Stimulated activated CD8-positive, alpha-beta memory T cell treated with anti-CD3 and anti-CD28 coated beads, Interleukin-7, amount 100 ng/mL, for 4 hours (primary cell): Measurements from ENCODE around the gene TSPAN2.

Experiments
- DNase-seq, 2 donors: peaks; one replicate each; pipeline ENCODE4 v3.0.0-alpha.2; 2020; ENCODE audit warnings: low read depth in 2 of 2

TSPAN2 gene

DNA sequence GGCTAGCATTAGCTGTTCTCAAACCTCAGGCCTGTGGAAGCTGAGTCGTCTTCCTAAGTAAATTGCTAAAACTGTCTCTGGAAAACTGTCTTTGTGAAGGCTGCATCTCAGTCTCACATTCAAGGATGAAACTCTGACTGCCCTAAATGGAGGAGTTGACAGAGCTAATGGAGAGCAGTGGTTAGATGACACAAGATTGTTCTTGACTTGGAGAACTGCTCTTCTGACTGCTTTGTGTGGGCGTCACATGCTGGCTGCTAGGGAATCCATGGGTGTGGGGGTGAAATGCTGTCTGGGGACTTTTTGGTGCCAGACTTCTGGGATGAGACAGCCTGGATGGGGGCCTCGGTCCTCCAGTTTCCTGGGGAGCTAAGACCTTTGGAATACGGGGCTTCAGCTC is 24.5 kb upstream of the TSPAN2 start:
- DNase-seq = no peak

DNA sequence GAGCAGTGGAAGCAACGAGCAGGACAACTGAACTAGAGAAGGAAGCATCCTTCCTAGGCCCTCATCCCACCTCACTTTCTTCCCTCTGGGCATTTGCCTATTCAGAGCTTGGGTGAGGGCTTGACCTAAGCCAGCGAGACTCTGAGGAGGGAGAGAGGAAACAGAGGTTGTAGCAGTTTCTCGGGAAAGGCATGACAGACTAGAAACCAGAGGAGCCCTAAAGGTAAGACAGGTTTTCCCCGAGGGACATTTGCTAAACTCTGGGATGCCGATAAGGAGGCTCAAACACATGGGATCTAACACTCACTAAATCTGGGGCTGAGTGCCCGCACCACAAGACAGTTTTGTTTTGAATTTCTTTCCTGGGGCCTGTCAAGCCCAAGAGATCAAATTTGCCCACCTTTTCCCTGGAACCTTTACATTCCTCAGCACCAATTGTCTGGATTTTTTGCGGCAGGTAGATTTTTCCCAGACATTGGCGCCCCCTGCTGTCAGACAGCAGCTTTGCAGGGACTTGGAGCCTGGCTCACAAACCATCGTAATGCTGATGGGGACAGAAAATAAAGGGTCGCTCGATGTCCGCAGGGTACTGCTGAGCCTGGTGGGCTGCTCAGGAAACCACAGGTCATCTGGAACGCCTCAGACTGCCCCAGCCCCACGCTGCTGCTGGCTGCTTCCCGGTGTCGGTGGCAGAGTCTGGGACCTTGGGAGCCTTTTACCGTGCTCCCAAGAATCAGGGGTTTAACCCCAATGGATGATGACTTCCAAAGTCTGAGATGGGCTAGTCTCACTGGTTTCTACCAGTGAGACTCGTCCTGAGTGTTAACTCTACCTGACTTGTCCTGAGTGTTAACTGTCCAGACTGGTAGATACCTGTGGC is 23.4 kb upstream of the TSPAN2 start:
- peak; percentile 17 to 20 for DNase-seq

DNA sequence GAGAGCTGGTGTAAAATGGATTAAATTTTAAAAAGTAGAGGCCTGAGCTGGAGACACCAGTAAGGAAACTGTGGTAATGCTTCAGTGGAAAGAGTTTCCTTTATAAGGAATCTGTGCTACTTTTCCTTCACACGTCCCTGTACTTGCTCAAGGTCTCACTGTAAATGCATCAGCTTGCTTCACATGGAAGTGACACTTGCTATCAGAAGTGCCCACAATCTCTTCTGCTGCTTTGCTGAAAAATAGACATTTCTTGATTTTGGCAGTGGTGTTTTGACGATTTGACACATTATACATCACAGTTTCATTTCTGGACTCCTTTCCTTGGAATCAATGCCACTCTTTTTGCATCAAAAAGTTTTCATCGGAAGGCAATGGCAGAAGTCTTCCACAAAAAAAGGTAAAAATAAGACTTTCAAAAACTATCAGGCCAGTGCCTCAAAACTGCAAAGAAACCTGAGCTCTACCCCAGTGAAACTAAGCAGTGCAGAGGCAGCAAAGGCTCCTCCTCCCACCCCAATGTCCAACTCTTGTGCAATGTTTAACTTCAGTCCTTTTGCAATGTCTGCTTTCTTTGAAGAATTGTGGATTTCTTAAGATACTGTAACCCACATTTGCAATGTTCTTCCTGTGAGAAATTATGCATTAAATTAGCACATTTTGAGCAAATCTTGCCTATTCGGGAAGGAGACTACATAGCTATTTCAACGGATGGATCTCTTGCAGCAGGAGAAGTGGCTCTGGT is 18.4 kb upstream of the TSPAN2 start:
- no peak for DNase-seq

DNA sequence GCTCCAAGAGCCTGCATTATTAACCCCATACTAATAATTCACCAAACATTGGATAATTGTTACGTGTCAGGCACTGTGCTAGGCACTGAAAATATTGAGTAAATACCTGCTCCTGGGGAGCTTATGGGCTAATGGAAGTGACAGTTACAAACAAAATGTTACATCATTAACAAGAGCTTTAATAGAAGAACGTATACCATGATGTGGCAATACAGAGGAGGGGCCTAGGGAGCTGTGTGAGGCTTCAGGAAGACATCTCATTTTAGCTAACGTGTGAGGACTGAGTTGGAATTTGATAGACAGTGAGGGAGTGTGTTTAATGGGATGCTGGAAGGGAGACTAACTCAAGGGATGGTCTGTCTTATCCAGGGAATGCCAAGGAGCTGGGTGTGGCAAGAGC is 16.5 kb upstream of the TSPAN2 start:
- DNase-seq = no peak

DNA sequence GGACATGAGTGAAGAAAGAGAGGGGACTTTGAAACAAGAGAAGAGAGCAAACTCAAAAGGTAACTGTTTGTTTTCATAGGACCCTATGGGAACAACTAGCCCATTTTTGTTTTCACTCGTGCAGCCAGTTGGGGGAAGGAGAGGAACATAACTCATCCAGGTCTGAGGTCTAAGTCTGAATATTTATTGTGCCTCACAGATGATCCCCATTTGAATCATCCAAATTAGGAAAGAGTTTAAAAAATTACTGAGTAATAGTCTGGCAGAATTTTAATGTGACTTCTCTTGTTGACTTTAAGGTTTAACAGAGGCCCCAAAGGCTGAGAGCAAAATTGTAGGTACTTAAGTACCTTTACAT is 10.4 kb upstream of the TSPAN2 start:
- DNase-seq = no peak

DNA sequence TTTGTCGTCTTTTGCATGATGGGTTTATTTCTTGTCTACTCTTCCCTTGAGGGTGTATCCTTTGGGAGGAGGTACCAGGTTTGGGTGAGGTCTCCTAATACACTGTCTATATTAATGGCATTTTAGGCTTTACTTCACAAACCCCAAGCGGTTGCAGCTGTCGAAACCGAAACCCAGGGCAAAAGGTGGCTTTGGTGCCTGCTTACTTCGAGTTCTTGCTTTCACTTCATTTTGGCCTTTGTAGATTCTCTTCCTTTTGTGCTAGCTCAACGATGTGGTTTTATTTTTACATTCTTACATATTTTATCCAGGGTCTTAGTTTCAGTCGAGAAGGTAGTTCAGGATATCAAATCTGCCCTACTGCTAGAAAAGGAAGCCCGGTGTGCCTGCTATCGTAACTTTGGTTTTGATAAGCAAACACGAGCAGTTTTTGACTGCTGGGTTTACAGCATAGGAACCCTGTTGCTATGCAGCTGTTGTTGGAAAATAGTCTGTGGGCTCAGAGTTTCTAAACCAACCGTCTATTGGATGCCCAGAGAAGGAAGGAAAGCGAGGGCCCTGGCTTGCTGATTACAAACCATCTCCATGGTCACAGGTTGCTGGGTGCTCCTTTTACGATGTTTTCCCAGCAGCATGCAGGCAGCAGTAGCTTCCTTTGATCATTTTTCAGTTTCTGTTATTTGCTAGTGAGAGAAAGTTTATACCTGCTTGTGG is 9.8 kb upstream of the TSPAN2 start:
- DNase-seq = peak; percentile 51

DNA sequence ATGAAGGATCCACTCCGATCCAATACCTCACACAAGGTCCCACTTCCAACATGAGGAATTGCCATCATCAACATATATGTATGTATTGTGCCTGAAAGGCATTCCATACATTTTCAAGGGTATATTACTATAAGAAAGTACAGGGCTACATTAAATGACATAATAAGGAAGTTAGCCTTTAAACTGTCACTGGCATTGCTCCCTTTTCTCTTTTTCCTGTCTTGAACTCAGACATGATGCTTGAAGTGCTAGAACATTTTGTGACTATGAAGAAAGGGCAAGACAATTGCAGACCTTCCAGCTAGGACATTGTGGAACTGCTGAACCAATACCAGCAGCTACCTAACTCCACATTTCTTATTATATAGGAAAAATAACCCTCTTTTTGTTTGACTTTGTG is 2.9 kb upstream of the TSPAN2 start:
- no peak for DNase-seq

DNA sequence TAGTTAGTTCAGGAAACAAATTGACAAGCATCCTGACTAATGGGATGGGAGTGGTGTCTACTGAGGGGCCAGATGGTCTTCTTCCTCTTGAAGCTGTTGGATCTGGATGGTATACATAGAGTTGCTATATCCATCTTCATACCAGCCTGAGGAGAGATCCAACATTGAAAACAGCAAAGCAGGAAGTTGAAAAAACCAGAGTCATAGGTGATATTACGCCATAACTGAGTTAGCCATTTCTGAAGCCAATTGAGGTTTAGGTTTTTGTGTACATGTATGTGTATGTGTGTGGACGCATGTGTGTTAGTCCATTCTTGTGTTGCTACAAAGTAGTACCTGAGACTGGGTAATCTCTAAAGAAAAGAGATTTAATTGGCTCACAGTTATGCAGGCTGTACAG is 2.3 kb upstream of the TSPAN2 start:
- no peak for DNase-seq

DNA sequence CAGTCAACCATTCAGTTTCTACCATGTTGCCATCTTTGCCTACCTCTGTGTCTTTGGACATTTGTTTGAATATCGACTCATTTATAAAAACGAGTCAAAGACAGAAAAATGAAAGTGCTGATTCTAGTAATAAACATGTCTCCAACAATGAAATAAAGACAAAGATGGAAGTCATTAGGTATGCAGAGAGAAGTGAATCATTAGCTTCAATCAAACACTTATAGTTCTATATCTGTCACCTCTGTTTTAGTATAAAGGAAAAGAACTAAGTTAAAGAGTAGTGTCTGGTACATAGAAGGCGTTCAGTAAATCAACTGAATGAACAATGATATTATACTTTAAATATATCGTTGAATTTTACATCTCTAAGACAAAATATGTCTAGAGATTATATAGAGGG is 1.7 kb upstream of the TSPAN2 start:
- DNase-seq = no peak

DNA sequence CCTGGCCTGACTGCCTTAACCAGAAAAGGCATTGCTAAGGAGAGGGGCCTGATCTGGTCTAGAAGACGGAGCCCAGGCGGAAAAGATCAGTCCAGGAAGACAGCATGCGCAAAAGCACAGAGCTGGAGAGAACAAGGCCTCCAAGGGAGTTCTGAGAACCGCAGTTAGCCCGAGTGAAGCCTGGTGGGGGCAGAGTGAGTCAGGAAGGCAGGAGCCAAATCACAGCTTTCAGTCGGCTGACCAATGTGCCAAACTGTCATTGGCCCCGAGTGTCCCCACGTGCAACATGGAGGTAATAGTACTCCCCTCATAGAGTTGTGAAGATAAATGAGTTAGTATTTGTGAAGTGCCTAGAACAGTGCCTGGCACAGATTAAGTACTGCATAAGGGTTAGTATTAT is 1.2 kb upstream of the TSPAN2 start:
- no peak for DNase-seq

DNA sequence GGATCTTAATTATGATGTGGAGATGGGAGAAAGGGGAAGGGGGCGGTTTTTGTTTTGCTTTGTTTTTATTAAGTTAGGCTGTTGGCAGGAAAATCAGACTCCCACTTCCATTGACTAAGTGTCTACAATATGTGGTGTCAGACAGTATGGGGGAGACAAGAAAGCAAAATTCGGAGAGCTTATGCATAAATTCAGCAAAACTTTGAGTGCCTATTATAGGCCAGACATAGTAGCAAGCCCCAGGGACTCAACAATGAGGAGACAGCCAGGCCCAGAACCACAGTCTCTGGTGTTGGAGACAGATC is 835 bp upstream of the TSPAN2 start:
- DNase-seq = no peak

DNA sequence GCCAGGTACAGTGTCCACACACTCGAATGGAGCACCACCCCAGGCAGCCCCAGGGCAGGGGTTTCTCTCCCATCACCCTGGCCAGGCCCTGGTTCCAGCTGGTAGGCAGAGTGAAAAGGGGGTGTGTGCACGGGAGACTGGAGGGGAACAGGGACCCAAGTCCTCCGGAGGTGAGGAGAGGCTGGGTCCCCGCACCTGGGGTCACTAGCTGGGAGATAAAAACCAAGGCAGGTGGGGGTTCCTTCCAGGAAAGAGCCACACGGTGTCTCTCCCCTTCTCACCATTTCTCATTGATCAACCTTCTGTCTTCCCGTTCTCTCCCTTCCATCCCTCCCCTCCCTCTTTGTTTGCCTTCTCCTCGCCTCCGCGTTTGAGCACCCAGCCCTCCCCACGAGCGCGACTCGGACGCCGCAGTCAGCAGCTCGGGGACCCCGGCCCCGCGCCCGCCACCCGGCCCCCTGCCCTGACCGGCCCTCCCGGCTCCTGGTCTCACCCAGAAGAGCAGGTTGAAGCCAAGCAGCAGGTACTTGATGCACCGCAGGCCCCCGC is 358 bp downstream of the TSPAN2 start:
- DNase-seq = no peak

DNA sequence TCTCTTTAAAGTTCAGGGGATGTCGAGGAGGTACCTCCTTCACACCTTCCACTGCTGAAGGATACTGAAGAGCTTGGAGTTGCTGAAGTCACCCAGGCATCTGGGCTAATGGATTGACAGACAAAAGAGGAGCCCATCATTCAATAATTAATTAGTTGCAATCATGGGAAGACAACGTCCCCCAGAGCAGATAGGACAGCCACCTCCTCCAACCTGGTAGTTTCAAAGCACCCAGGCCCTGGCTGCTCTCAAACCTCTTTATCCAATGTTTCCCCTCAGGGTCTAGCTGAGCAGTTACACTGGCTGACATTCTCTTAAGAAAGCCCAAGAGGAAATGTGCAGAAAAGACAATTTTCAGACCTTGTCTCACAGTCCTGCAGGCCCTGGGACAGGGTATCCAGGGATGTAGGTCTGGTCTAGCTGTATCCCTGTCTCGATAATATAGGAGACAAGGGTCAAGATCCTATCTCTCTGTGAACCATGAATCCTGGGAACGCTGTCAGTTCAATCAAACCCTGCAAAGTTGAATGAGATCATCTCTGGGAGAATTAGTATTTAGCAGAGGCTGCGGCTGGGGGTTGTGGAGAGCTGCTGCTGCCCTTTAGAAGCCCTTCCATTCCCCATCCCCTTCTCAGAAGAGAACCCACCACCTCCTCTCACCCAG is 1.1 kb downstream of the TSPAN2 start:
- DNase-seq = no peak

DNA sequence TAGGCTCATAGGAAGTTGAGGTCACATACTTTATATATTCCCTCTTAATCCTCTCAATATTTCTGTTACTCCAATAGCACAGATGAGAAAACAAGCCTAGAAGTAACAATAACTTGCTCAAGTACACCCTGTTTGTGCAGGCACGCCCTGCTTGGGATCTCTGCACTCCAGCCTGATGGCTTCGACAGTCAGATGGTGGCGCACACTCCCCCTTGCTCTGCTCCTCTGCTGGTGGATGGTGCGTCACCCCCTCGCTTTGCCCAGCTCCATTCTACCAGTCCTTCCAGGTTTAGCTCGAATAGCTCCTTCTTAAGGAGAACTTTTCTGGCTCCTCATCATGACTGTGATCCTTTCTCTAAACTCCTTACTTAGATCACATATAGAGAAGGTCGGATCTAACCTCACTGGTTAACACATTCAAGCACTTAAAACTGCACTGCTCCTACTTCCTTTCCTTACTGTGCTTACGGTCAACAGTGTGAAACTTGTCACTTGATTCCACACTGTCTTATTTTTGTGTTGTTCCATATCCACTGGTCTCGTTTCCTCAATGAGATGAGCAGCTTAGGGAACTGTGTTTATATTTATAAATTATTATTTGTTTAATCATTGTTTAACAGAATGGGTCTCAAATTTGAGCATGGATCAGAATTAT is 3.0 kb downstream of the TSPAN2 start:
- no peak for DNase-seq

DNA sequence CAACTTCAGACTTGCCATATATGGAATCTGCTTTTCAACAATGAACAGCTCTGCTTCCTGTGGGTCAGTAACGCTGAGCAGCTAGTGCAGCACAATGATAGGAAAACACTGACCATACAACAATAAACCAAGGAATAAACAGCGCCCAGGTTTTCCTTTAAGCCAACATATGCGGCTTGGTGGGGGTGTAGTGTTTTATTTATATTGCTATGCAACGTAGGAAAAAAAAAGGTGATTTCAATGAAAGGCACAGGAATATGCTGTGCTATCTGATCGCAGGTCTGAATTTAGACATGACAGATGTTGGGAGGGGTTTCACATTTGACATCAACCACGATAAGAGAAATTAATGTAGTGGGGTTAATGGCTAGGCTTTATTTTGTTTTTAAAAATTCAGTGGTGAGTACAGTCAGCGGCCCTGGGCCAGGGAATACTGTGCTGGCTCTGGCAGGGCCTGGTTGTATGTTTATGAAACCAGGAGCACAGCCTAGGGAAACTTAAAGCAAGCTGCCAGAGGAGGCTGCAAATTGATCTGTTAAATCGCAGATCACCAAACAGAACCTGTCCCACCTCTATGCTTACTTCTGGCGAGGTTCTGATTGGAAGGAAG is 4.3 kb downstream of the TSPAN2 start:
- no peak for DNase-seq

DNA sequence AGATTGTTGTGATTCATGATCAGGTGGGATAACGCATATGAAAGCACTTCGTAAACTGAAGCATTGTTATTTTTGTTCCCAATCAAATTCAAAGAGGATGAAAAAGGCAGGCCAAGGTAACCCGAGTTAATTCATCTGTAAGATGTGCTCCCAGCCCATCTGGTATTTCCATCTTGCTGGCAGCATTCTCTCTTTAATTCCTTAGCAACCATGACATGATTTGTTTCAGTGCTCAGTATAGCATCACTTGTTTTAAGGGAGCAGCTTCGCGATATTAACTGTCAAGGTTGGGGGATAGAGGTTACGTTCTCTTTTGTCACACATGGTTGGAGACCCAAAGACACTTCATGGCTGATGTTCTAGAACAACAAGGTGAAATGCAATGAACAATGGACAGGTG is 6.4 kb downstream of the TSPAN2 start:
- no peak for DNase-seq

DNA sequence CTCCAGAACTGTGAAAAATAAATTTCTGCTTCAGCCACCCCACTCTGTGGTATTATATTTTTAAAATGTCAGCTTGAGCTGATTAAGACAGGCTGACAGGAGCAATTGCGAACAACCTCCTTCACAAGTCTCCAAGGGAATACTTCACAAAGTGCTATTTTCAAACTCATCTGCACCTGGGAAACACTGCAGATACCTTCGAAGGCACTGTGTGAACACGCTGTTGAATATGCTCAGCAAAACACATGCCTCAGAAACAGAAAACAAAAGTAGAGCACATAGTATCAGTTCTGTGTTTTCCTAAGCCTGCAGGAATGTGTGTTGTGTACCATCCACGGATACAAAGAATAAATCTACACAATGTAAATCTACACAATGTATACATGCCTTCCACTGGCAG is 10.6 kb downstream of the TSPAN2 start:
- DNase-seq = no peak

DNA sequence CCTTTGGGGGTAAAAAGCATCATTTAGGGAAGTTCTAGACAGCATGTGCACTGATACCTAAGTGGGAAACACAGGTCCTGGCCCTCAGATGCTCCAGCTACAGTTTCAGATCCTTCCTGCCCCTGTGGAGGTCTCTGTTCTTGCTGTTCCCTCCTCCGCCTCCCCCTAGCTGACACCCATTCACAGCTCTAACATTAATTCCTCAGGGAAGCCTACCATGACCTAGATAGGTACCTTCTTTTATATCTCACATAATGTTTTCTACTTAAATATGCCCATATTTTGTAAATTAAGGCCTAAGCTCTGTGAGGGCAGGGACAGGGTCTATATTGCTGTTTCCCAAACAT is 11.3 kb downstream of the TSPAN2 start:
- DNase-seq = no peak

DNA sequence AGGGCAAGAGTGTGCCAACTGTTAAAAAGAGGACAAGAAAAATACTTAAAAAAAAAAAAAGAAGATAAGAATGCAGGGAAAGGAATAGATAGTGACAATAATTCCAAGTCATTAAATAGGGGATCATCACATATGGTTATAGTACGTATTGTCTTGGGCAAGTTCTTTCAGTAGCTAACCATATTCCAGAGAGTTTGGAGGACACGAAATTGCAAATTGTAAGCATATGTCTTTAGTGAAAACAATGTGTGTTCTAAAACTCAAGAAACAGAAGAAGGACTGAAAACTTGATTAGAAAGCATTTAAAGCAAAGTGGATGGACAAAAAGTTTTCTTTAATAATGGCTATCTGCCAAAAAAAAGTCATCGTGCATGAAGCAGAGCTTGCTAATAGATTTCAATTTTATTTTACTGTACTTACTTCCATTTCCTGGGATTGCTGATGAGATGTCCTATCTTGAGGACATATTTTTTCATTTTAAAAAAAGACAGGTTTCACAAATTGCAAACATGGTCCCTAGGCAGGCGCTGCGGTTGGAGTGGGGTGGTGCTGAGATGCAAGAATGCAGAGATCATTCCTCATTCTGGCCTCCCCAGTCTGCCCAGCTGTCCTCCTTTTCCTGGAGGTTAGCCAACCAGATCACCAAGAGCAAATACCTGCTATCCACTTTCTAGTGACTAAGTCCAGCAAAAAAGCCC is 11.9 kb downstream of the TSPAN2 start:
- DNase-seq = no peak

DNA sequence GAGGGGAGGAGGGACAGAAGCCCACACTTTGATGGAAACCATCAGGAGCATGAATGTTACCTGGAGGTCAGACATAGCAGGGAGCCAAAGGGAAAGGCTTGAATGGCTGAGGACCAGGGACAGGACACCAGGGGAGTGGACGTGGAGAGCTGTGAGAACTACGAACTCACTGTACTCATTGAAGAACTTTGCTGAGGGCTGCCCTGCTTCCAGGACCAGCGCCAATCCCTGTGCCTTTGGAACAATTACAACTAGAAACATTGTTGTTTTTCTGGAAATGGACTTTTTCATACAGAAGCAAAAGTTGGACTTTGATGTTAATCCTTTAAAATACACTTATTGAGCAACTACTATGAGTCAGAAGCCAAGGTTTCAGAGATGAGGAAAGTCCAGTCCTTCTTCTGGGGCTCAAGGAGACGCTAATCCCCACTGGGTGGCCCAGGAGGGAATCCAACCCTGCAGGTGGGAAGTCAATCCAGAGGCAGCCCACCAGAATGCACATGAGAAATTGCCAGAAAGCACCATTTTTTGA is 12.9 kb downstream of the TSPAN2 start:
- DNase-seq = no peak
